ENCODE data around the gene ARHGAP26.

- TF ChIP-seq POLR2A (IDR thresholded peaks at IDR 0.05) (no peak), CTCF (IDR thresholded peaks at IDR 0.05) (no peak)
These were observed 2.5 kb downstream of the ARHGAP26 start for GRCh38 chr5:142772446-142773293.

Measured in sigmoid colon (tissue), 3 donors.